Astrocyte (in vitro differentiated cells and primary cell): ENCODE measurements around the gene KLHL30.

Experiments
- CTCF ChIP-seq: IDR thresholded peaks from 2 replicates; pipeline ENCODE4 v1.5.1; 2011; ENCODE audit warnings: low read depth, mild to moderate bottlenecking, inconsistent platforms, low read length, moderate library complexity; ENCODE audit not compliant: insufficient read depth
- EZH2 ChIP-seq: IDR thresholded peaks from 2 replicates; pipeline ENCODE4 v1.6.1; 2012; ENCODE audit warnings: mild to moderate bottlenecking, low read length, inconsistent platforms; ENCODE audit not compliant: insufficient read depth

DNA sequence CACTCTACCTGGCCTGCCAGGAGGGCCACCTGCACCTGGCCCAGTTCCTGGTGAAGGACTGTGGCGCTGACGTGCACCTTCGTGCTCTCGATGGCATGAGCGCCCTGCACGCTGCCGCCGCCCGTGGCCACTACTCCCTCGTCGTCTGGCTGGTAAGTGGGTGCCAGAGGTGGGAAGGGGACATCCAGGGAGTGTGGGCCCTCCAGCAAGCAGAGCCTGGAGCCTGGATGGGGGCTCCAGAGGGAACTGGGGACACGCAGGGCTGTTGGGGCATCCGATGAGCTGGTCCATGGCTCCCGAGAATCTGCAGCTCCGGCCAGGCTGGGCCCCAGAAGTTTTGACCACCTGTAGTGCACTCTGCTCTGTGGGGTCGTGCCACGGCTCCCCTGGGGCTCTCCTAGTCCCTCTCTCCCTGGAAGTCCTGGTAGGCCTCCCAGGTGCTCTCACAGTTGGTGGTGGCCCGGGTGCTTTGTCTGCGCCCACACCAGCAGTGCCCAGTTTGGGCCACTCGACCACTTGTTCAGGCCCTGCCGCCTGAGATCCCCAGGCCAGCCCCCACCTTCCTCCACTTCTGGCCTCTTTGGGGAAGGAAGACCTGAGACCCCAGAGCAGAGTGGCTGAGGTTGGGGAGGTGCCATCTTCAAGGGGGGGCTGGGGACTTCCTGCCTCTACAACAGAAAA, 33.6 kb upstream of the KLHL30 start:
- no peak for TF ChIP-seq CTCF
- TF ChIP-seq EZH2 = no peak
